GM10847 (cell line): ENCODE measurements around the gene BEAN1.

Experiments used
- POLR2A ChIP-seq: IDR thresholded peaks from 2 replicates; pipeline ENCODE4 v1.6.1; 2011; ENCODE audit not compliant: insufficient read length; ENCODE audit errors: extremely low read depth

The BEAN1 gene

GRCh38 chr16:66440271-66440802 is 13.2 kb downstream of the BEAN1 start:
- no peak for TF ChIP-seq POLR2A

GRCh38 chr16:66440970-66441369 is 13.9 kb downstream of the BEAN1 start:
- no peak for TF ChIP-seq POLR2A

GRCh38 chr16:66441586-66442375 is 14.7 kb downstream of the BEAN1 start:
- TF ChIP-seq POLR2A = no peak

GRCh38 chr16:66442502-66443268 is 15.6 kb downstream of the BEAN1 start:
- TF ChIP-seq POLR2A = no peak

GRCh38 chr16:66443269-66443652 is 16.2 kb downstream of the BEAN1 start:
- no peak for TF ChIP-seq POLR2A

- no peak for TF ChIP-seq POLR2A
These were observed 17.0 kb downstream of the BEAN1 start for GRCh38 chr16:66444049-66444481.

GRCh38 chr16:66446737-66447136 is 19.6 kb downstream of the BEAN1 start:
- no peak for TF ChIP-seq POLR2A

GRCh38 chr16:66447491-66447890 is 20.4 kb downstream of the BEAN1 start:
- TF ChIP-seq POLR2A = no peak

- no peak for TF ChIP-seq POLR2A
These were observed 24.5 kb downstream of the BEAN1 start for GRCh38 chr16:66451548-66451947.

GRCh38 chr16:66454751-66455150 is 27.7 kb downstream of the BEAN1 start:
- no peak for TF ChIP-seq POLR2A

GRCh38 chr16:66455970-66456369 is 28.9 kb downstream of the BEAN1 start:
- TF ChIP-seq POLR2A = no peak

- no peak for TF ChIP-seq POLR2A
These were observed 30.8 kb downstream of the BEAN1 start for GRCh38 chr16:66457888-66458287.

- no peak for TF ChIP-seq POLR2A
These were observed 31.2 kb downstream of the BEAN1 start for GRCh38 chr16:66458292-66458691.

GRCh38 chr16:66458853-66459252 is 31.8 kb downstream of the BEAN1 start:
- TF ChIP-seq POLR2A = no peak

- TF ChIP-seq POLR2A = no peak
These were observed 32.8 kb downstream of the BEAN1 start for GRCh38 chr16:66459878-66460277.

- TF ChIP-seq POLR2A = no peak
These were observed 33.6 kb downstream of the BEAN1 start for GRCh38 chr16:66460703-66461102.
